Fibroblast of lung (primary cell): ENCODE results near the gene IP6K2.

Experiments used
- EZH2 ChIP-seq: IDR thresholded peaks from 2 replicates; pipeline ENCODE4 v1.5.1; 2012; ENCODE audit warnings: low read length, control low read depth, mild to moderate bottlenecking; ENCODE audit errors: missing control alignments
- TF ChIP-seq, protein P1 (sequence below), 2 donors: IDR thresholded peaks in 1 of 2; conservative IDR thresholded peaks in 1 of 2; 1 replicate in 1 of 2; 2 replicates in 1 of 2; pipeline ENCODE4 v1.5.1; 2011 to 2012; ENCODE audit warnings: low read length in 2 of 2, control low read depth in 1 of 2, inconsistent platforms in 1 of 2, low read depth in 1 of 2, mild to moderate bottlenecking in 1 of 2

- TF ChIP-seq, protein P1, sequence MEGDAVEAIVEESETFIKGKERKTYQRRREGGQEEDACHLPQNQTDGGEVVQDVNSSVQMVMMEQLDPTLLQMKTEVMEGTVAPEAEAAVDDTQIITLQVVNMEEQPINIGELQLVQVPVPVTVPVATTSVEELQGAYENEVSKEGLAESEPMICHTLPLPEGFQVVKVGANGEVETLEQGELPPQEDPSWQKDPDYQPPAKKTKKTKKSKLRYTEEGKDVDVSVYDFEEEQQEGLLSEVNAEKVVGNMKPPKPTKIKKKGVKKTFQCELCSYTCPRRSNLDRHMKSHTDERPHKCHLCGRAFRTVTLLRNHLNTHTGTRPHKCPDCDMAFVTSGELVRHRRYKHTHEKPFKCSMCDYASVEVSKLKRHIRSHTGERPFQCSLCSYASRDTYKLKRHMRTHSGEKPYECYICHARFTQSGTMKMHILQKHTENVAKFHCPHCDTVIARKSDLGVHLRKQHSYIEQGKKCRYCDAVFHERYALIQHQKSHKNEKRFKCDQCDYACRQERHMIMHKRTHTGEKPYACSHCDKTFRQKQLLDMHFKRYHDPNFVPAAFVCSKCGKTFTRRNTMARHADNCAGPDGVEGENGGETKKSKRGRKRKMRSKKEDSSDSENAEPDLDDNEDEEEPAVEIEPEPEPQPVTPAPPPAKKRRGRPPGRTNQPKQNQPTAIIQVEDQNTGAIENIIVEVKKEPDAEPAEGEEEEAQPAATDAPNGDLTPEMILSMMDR (conservative IDR thresholded peaks at IDR 0.05 in 1 of 2, IDR thresholded peaks at IDR 0.05 in 1 of 2; ENCODE audit: low read depth in 1 of 2, low read length in 2 of 2), result no peak
- TF ChIP-seq EZH2, result no peak
Measured at GRCh38 chr3:48723725-48724124, 6.7 kb upstream of the IP6K2 start.
